ENCODE measurements around the gene MBTD1.
A peak's percentile ranks its signal among the peaks of the same experiment; 100 is the strongest.
"Not testable (repeated sequence)": the region's sequence is repeated elsewhere in the genome, so short reads cannot be mapped to it uniquely, and the experiment has no call there.

Gene MBTD1

GRCh38 chr17:51185763-51186332 lies 74.0 kb downstream of the MBTD1 start:
- no peak for DNase-seq

- DNase-seq: no peak
Measured at GRCh38 chr17:51184124-51184523, 75.7 kb downstream of the MBTD1 start.

DNA sequence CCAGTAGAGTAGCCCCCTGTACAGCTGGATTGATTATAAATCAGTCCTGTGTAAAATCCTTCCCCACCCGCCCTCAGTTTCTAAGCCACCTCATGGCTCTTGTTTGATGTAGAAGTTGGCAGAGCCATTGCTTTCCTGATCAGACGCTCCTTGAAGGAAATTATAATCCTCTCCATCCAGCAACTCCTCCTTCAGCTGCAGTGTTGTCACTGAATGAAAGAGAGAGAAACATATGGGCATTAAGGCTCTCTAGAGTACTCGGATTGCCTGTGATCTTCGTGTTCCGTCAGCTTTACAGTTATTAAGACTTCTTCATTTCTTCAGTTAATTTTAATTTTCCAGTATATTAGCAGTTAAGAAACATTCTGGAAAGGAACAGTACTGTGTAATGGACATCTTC lies 79.4 kb downstream of the MBTD1 start:
- no peak for DNase-seq

DNA sequence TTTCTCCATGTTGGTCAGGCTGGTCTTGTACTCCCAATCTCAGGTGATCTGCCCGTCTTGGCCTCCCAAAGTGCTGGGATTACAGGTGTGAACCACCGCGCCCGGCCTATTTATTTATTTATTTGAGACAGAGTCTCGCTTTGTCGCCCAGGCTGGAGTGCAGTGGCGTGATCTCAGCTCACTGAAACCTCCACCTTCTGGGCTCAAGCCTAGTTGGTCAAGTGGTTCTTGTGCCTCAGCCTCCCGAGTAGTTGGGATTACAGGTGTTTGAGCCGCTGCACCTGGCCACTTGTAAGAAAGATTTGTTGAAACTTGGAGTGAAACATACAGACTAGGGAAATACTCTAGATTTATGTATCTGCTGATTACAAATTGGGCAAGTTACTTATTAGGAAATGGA lies 87.8 kb downstream of the MBTD1 start:
- DNase-seq: not testable (repeated sequence)

DNA sequence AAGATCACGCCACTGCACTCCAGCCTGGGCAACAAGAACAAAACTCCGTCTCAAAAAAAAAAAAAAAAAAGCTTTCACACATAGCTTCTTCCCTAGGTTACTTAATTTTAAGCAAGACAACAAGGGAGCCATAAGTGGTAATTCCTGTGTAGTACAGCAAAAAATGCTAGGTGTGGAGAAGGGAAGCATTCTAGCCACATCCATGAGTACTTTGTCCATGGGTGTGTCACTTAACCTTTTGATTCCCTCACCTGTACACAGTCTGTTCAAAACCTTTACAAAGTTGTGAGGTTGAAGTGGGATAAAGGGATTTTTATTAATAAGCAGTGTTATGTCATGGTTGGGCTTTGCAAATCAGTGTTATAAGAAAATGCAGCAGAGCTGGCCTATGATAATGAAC lies 89.1 kb downstream of the MBTD1 start:
- no peak for DNase-seq

DNA sequence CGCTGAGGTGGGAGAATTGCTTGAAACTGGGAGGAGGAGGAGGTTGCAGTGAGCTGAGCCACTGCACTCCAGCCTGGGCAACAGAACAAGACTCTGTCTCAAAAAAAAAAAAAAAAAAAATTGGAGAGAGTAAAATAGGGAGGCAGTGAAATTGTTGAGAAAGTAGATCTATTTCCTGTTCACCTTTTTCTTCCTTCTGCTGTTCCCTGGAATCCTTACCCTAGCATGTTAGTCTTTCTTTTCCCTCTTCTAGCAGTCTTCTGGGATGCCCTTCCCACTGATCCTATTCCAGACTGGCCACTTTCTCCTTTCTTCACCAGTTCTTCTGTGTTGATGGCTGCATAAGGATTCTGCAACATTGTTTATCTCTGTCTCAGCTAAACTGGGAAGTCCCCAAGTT lies 90.5 kb downstream of the MBTD1 start:
- no peak for DNase-seq

DNA sequence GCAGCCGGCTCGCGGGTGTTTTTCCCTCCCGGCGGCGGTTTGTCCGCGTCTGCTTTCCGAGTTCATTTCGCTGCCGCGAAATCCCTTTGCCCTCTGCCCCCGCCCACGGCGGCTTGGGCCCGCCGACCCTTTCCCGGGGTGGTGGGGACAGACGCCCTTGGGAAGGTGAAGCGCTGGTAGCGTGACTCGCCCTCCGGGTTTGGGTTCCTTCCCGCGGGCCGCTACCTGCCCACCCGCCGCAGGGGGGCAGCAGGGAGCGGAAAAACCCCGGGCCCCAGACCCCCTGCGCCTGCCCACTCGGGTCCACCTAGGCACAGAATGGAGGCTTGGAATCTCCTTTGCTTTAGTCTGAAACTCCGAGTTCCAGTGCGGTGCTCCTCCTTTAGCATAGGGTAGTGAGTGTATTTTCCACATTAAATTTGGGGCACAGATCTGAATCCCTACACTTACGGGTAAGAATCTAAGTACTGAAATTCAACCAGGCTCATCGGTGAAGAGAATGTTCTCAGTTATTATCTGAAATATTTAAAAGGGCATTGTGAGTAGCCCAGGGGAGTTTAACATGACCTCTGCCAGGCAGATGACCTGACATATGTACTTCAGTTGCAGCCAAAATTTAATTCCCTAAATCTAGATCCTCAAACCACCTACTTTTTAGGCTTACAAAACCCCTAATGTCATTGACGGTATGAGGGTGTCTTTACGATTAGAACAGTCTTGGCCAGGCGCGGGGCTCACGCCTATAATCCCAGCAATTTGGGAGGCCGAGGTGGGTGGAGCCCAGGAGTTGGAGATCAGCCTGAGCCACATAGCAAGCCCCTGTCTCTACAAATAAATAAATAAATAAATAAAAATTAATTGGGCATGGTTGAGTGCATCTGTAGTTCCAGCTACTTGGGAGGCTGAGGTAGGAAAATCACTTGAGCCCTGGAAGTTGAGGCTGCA lies 92.6 kb downstream of the MBTD1 start:
- peak; percentile 19 for DNase-seq

DNA sequence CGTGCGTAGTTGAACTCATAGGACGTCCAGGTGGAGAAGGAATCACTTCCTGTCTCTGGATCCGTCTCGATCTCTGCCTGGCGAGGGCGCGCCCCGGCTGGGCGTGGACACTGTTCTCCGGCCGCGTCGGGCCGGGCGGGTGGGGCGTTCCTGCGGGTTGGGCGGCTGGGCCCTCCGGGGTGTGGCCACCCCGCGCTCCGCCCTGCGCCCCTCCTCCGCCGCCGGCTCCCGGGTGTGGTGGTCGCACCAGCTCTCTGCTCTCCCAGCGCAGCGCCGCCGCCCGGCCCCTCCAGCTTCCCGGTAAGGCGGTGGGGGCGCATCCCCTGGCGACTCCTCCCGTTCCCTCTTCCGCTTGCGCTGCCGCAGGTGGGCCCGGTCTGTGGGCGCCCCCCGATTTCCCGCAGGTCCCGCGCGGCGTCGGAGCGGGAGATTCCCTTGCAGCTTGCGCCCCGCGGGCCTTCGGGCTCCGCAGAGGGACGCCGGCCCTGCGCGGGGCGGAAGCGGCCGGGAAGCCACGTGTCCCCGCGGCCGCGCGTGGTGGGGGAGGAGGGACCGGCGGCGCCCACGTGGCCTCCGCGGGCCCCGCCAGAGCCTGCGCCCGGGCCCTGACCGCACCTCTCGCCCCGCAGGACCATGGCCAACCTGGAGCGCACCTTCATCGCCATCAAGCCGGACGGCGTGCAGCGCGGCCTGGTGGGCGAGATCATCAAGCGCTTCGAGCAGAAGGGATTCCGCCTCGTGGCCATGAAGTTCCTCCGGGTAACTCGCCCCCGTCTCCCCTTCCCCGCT lies 93.5 kb downstream of the MBTD1 start, which contains the start of gene NME2:
TSS of gene NME2 (plus strand) at position 214 of the 789 bp plus-strand sequence. CDS start at position 634, 420 bp downstream.
- DNase-seq: peak; percentile 62

DNA sequence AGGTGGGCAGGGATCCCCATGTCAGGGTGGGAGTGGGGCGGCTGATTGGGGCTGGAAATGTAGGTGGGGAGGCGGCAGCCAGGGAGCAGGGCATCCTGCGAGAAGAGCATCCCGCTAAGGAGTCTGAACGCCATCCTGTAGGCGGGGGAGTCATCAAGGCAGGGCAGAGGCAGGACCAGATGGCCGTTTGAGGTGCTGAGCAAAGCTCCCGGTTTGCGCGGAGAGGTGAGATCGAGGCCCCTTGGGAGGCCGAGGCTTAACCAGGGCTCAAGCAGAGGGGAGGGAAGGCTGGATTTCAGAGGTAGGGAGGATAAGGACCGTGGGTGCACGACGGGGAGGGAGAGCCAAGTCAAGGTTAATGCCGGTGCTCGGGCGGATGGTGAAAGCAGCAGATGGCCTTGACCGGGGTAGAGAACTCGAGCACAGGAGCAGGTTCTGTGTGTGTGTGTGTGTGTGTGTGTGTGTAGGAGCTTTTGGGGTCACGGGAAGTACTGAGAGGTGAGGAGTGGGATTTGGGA lies 94.1 kb downstream of the MBTD1 start:
- no peak for DNase-seq

DNA sequence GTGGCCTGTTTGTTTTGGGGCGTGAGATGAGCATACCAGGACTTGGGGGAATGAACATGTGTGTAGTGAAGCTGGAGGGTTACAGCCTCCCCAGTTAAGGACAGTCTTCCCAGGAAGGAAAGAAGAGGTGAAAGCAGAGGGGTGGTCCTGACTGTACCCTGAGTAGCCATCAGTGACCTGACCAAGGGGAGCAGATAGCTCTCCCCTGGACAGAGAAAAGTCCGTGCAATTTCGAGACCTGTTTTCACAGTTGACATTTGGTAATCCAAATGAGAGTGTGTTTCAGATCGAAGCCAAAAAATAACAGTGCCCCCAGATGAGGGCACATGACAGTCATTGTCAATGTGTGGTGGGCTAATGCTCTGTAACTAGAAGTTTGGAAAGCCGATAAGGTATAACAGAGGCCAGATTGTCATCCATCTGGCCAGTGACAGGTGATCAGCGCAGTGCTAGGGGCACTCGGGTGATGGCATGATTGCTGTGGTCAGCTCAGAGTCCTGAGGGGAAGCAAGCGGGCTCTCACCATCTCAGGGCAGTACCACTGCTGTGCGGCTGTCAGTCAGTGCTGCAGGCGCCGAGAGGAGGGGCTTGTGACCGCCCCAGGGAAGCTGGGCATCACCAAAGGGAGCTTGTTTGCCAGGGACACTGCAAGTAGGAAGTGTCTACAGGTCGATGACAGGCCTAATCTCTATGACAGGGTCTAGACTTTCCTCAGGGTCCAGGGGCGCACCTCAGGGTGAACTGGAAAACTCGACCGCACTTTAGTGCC lies 94.8 kb downstream of the MBTD1 start:
- peak; percentile 10 for DNase-seq

DNA sequence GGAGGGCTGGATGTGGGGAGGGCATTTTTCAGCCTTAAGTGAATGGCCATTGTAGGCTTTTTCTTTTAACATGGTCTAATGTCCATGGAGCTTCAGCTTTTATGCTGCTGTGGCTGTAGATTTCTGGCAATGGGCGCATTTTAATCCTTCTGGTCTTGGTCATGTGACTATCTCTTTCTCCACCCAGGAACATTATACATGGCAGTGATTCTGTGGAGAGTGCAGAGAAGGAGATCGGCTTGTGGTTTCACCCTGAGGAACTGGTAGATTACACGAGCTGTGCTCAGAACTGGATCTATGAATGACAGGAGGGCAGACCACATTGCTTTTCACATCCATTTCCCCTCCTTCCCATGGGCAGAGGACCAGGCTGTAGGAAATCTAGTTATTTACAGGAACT lies 98.3 kb downstream of the MBTD1 start:
- DNase-seq: no peak

DNA sequence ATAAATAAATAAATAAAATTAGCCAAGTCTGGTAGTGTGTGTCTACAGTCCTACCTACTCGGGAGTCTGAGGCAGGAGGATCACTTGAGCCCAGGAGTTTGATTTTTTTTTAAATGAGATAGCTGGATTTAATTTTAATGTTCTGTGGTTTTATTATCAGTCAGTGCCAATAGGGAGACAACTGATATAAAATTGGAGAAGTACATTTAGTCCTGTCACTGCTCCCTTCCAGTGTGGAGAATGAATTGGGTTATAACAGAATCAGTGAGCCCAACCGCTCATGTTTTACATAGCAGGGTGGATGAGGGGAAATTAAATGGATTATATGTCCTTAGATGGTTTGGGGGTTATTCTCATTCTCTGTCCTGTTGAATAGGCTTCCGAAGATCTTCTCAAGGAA lies 100.2 kb downstream of the MBTD1 start:
- DNase-seq: no peak

GRCh38 chr17:51155416-51155815 lies 104.4 kb downstream of the MBTD1 start:
- no peak for DNase-seq

DNA sequence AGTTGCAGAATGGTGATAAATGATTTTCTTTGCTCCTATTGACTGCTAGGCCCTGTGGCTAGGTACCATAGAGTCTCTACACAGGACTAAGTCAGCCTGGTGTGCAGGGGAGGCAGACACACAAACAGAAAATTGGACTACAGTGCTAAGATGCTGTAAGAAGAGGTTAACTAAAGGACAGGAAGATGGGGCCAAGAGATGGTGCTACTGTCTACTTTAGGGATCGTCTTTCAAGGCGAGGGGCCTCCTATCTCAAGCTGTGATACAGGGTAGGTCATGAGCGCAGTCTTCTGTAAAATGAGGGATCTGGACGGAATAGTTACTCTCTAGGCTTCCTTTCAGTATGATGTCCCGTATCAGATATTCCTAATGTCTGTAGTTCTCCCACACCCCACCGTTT lies 105.7 kb downstream of the MBTD1 start:
- DNase-seq: no peak

GRCh38 chr17:51153210-51154072 lies 106.4 kb downstream of the MBTD1 start, which contains the start of gene NME1:
TSS of gene NME1 (plus strand) at chr17:51153559. CDS start at chr17:51155655, 2,096 bp downstream.
- peak; percentile 98 for DNase-seq

DNA sequence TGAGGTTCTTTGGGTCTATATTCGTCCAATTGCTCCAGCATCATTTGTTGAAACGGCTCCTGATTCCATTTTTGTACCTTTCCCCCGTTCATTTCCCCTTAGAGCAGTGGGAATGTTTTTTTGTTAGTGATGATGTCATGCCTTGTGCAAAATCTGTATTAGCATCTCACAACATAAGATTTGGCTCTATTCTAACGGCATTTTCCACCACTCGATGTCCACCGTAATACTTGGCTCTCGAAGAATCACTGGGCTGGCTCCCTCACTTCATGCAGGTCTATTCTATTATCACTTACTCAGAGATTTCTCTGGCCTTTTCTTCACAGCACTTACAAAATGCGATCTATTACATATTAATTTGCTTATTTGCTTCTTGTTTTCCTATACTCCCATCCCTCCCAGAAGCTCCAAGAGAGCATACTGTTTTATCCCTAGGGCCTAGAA lies 107.1 kb downstream of the MBTD1 start:
- peak; percentile 43 for DNase-seq

DNA sequence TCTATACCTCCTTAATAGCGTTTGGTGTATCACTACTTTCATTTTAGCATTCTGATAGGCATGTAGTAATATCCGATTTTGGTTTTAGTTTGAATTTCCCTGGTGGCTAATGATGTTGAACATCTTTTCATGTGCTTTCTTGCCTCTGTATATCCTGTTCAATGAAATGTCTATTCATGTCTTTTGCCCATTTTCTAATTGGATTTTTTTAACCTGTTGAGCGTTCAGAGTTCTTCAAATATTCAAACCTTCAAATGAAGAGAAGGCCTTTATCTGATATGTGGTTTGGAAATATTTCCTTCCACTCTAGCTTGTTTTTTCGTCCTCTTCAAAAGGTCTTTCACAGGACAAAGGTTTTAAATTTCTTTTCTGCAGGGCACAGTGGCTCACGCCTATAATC lies 108.9 kb downstream of the MBTD1 start:
- DNase-seq: no peak

DNA sequence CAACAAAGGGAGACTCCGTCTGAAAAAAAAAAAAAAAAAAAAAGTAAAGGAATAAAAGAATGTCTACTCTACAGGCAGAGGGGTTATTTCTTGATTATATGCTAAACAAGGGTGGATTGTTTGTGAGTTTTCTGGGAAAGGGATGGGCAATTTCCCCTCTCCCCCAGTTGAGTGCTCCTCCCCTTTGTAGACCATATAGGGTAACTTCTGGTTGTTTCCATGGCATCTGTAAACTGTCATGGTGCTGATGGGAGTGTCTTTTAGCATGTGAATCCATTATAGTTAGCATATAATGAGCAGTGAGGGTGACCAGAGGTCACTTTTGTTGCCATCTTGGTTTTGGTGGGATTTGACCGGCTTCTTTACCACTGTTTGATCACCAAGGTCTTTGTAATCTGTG lies 110.7 kb downstream of the MBTD1 start:
- no peak for DNase-seq

GRCh38 chr17:51147650-51148049 lies 112.2 kb downstream of the MBTD1 start:
- no peak for DNase-seq

DNA sequence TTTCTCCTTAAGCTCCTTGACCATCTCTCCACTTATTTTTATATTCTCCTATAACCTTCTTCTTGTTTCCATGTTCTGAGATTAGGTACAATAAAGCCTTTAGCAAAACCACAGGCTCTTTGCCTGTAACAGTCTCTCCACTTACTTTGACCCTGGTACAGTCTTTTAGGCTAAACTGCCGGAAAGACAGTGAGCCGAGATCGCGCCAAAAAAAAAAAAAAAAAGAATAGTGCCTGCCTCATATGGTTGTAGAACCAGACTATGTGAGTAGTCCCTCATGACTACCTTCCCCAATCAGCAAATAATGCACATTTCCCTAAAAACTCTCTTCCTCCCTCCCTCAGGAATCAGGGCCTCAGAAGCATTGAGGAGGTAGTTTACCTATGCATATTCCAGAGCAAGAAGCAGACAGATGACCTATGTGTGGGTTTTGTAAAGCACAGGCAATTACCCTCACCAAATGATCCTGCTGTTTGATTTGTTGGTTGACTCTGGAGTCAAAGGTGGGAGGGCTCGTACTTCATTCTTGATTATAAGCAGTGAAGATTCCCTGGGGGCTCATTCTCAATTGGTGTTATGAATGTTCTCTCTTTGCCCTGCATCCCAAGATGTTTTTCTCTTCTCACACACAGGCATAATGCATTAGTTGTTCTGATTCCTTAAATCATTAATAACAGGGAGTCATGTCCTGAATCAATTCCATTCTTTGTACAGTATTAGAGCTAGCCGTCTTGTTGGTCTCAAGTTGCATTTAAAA lies 115.4 kb downstream of the MBTD1 start:
- no peak for DNase-seq
